DMS79 treated with DMSO at 0.1 percent for 48 hours (cell line): ENCODE results near the gene TMEM131.

Source experiments
- DNase-seq: peaks from one replicate; lab custom pipeline; 2025; lab: John Stamatoyannopoulos, UW

TMEM131 gene

DNA sequence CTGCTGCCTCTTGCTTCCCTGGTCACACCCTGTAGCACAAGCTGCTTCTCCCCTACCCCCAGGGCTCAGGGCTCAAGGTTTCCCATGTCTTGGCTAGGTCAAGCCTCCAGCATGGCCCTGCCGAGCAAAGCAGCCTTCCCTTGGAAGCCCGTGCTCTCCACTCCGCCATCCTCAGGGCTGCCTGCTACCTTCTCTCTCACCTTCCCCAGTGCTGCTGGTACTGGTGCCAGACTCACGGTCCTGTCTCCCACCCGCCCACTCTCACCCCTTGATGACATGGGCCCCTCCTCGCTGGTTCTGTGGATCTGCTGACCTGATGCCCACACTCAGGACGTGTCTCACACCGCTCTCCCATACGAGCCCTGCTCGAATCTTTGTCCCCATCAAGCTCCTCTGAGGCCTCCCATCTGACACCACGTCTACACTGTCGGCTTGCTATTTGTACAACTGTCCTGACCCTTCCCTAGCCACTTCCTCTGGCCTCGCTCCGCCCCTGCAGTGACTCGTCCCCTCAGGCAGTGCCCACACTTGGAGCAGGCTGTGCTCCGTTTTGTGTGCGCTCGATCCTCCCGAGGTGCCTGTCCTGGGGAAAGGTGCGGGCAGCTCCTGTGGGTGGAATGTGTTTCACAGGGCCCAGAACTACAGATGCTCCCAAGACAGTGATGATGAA lies 232.4 kb downstream of the TMEM131 start:
- no peak for DNase-seq

DNA sequence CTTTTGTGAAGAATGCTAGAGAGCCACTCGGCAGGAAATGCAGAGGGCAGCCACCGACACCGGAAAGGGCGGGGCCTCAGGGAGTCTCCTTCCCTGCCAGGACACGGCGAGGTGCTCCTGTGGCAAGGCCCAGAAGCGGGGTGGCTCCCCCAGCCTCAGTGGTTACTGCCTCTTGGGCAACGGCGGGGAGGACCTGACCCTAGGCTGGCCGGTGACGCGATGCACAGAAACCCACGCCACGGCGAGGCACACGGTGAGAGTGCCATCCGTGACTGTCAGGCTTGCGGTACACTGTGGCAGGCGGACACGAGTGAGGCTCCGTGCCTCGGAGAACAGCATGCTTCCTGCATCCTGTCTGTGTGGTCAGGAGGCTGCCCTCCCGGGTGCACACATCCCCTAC lies 234.6 kb downstream of the TMEM131 start:
- no peak for DNase-seq

DNA sequence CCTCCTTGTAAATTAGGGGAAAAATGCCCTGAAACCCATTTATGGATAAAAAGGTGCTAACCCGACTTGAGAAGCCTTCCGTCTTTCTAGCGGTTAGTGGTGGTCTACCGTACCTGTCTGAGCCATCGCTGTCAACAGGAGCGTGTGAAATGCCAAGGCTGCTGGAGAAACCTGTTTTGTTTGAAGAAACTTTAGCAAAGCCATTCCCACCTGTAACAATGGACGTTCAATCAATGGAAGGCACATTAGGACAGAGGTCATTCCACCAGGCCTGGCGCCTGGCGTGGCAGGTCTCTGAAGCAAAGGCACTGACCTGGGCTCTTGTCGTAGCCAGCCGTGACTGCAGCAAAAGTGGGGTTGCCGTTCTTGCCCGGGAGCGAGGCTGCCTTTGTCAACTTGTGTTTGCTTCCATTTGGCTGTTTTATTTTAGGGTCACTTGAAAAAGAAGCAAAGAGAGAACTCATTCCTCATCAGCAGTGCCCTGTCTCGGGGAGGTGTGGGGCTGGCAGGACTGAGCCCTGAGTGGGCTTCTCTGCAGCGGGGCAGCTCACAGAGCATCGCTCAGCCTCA lies 235.2 kb downstream of the TMEM131 start:
- no peak for DNase-seq

DNA sequence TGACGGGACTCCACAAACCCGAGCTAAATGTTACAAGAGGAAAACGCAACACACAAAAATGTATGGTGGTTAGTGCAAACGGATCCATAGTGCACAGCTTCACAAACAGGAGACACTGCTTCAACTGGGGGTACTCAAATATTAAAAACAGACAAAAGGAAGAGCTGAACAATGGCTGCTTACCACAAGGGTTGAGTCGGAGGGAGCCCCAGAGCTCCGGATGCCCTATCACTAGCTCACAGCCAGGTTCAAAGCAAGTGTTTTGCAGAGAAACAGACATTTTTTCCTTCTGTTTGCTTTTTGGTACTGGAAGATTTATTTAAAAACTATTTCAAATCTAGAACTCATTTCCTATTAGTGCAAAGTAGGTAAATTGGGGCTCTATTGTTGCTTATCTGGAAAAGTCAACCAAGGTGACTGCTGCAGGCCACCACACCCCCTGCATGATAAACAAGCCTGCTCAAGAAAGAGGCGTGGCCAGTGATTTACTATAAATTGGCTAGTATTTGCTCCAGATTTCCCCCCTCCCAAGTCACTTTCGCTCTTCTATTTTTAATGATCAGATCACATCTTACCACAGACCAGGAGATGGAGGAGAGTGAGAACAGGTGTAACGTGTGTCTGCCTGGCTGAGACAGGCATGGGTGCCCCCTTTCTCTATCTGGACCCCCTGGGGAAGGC lies 235.9 kb downstream of the TMEM131 start:
- no peak for DNase-seq

DNA sequence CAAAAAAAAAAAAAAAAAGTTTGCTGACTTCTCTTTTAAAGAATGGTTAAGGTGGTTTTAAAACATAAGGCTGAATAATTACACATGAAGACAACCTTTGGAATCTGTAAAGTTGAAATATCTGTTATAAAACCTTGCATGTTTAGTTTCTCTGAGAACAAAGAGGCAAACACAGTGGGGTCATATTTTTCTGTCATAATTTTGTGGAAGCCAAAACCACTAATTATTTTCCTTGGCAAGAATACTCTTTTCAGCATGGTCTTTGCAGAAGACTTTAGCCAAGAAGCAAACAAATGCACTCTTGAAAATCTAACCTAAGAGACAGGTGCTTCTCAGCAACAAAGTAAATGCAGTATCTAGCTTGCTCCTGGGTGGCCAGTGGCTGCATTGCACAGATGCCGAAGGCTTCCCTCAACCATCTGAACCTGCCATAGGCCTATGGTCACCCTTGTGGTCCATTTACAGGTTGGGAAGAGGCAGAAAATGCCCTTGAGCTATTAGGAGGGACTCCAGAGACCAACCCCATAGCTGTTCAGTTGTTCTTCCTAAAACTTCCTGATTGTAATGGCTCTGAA lies 237.5 kb downstream of the TMEM131 start:
- DNase-seq = peak; percentile 61

DNA sequence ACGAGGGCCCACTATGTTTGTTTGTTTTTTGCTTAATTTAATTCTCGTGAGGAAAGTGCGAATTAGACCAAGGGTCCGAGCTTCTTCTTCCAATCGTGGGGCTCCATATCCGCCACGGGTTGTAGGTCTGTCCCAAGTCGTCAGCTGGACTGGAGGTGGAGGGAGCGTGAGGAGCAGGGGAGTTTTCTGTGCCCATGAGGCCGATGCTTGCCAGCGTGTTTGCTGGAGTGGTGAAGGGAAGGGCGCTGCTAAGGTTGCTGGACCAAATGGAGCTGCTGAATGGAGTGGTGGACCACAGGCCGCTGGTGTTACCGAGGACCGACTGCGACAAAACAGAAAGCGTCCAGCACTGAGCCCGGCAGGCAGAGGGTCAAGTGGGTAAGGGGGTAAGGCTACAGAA lies 238.7 kb downstream of the TMEM131 start:
- DNase-seq = no peak

DNA sequence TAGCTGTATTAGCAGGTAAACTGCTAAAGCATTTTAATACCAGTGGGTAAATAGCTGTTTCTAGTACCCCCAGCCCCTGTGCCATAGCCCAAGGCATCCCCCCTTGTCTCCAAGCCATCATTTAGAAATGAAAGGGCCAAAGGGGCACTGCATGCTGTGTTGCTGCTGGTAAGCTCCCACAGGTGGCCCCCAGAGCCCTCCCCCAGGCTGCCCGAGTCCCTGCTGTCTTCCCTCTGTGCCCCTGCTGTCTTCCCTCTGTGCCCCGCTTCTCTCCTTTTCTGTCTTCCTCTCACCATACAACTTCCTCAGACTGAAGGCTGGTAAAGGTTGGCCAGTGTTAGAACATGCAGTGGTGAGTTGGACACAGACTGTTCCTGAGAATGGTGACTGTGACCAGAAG lies 240.3 kb downstream of the TMEM131 start:
- DNase-seq = no peak

- peak; percentile 24 for DNase-seq
Observed at GRCh38 chr2:97754690-97755346, 240.9 kb downstream of the TMEM131 start.

DNA sequence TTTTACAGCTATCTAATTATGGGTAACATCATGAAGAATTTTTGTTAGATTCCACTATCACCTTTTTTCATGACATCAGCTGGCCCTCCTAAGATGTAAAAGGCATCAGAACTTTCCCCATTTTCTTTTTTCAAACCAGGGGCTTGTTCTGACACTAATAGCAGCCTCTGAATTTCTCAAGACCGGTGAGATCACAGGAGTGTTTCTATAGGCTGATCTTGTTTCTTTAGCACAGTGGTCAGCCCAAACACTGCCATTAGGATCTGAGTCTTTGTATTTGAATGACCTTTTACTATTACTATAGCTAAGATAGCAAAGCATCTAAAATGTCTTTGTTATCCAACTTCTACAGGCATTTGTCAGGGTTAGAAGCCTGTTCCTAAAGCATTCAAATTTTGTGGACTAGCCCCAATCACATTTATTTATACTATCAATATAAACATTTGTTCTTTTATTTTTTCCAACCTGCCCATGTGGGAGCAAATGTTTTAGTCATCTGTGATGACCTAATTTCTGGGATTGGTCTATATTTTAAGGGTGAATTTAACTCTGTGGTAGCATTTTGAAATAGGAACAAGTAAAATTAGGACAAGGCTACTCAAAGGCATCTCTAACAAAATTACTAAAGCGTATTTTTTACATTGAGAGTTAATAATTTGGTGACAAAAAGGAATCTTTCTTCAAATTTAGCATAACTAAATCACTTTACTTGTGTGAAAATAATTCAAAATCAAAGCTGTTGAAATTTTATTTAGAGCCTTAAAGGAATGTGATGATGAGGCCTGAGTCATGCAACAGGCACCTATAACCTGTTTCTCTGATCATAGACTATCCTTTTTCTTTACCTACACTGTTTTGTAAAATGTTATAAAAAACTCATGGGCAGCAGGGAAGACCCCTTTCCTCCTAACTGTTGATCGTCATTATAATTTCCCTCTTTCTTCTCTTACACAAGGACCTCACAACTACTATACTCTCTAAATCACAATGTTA lies 243.1 kb downstream of the TMEM131 start:
- peak; percentile 65 for DNase-seq

- DNase-seq = peak; percentile 90
Observed at GRCh38 chr2:97751752-97752151, 244.0 kb downstream of the TMEM131 start.

DNA sequence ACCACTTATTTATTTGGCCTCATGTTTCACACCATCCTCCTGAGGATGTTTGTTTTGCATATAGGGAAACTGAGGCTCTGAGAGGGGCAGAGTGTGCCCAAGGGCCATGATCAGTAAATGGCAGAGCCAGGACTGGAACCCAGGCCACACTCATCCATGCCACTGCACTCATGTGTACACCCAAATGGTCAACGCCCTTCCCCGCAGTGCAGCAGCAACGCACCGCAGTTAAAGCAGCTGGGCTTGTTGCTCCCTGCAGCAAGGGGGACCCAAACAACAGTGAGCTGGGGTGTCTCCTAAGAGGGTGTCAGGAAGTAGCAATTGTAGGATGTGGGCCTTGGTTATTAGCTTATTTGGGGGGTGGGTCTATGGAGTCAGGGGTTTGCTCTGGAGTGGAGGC lies 245.7 kb downstream of the TMEM131 start:
- no peak for DNase-seq

- DNase-seq = no peak
Observed at GRCh38 chr2:97749581-97749980, 246.2 kb downstream of the TMEM131 start.

- DNase-seq = no peak
Observed at GRCh38 chr2:97747716-97748115, 248.0 kb downstream of the TMEM131 start.

DNA sequence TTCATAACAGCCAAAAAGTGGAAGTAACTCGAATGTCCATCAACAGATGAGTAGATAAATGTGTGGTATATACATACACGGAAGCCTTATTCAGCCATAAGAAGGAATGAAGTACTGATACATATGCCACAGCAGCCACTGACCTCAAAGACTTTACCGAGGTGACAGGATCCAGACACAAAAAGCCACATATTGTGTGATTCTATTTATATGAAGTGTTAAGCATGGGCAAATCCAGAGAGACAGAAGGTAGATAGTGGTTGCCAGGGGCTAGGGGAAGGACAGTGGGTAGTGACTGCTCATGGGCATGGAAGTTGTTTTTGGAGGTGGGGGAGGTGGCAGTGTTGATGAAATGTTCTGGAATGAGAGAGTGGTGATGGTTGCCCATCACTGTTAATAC lies 248.5 kb downstream of the TMEM131 start:
- no peak for DNase-seq

DNA sequence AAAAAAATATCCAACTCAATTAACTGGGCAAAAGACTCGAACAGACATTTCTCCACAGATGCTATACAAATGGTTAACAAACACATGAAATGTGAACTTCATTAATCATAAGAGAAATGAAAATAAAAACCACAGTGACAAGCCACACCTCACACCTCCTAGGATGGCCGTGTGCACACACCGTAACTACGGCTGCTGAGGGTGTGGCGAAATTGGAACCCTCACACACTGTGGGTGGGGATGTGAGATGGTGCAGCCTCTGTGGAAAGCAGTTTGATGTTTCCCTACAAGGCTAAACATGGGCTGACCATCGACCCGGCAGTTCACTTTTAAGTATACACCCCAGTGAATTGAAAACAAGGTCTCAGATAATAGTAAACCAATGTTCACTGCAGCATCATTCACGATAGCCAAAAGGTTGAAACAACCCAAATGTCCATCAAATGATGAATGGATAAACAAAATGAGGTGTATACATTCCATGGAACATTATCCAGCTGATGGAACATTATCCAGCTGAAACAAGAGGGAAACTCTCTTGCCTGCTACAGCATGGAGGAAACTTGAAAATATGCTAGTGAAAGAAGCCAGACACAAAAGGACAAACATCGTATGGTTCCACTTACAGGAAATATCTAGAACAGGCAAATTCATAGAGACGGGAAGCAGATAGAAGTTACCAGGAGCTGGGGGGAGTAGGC lies 250.1 kb downstream of the TMEM131 start:
- DNase-seq = peak; percentile 20

DNA sequence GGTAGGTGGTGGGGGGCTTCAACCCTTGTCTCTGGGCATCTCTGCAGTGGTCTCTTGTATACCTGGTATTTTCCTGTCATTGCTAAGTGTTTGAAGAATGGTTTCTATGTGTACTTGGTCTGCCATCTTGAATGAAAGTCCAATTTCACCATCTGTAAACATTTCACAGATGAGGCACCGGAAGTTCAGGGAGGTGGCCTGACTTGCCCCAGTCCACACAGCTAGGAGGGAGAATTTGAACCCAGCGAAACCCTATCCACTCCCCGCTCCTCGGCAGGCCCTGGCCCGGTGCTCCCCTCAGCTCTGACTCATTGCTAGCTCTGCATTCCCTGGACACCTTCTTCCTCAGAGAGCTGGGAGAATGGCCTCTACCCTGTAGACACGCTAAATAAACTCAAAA lies 251.8 kb downstream of the TMEM131 start:
- no peak for DNase-seq

- no peak for DNase-seq
Observed at GRCh38 chr2:97742381-97742847, 253.3 kb downstream of the TMEM131 start.

- peak; percentile 23 for DNase-seq
Observed at GRCh38 chr2:97741686-97742085, 254.1 kb downstream of the TMEM131 start.

DNA sequence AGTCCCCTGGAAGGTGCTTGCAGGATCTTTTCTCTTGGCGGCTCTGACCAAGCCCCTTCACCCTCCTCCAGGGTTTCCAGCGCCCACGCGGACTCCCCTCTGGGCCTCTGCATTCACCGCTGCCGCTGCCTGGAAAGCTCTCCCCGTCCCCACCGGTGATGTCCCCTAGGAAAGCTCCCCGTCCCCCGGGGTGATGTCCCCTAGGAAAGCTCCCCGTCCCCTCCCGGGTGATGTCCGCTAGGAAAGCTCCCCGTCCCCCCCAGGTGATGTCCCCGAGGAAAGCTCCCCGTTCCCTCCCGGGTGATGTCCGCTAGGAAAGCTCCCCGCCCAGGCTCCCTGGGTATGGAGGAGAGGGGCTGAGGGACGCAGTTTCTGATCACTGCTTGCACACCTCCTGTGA lies 254.5 kb downstream of the TMEM131 start:
- no peak for DNase-seq

- DNase-seq = peak; percentile 94
Observed at GRCh38 chr2:97740590-97741182, 255.1 kb downstream of the TMEM131 start.
